ENCODE data around the gene GSN.
"Not testable (repeated sequence)": the region's sequence is repeated elsewhere in the genome, so short reads cannot be mapped to it uniquely, and the experiment has no call there.

GSN gene

GRCh38 chr9:121289026-121289771 is 21.2 kb downstream of the GSN start:
- DNase-seq, result peak; percentile 90

- DNase-seq, result peak; percentile 43 to 50
These were observed 21.9 kb downstream of the GSN start for GRCh38 chr9:121289772-121290370.

GRCh38 chr9:121291536-121291935 is 23.6 kb downstream of the GSN start:
- DNase-seq, result not testable (repeated sequence)

- DNase-seq, result no peak
These were observed 24.1 kb downstream of the GSN start for GRCh38 chr9:121292051-121292450.

GRCh38 chr9:121292801-121293241 is 24.9 kb downstream of the GSN start:
- no peak for DNase-seq

GRCh38 chr9:121294151-121294743 is 26.3 kb downstream of the GSN start:
- no peak for DNase-seq

GRCh38 chr9:121294866-121295661 is 27.1 kb downstream of the GSN start:
- DNase-seq, result no peak

GRCh38 chr9:121295662-121296191 is 27.8 kb downstream of the GSN start:
- DNase-seq, result no peak

GRCh38 chr9:121296213-121297127 is 28.5 kb downstream of the GSN start:
- DNase-seq, result no peak

- peak; percentile 51 to 67 for DNase-seq
These were observed 29.4 kb downstream of the GSN start for GRCh38 chr9:121297389-121297788.

GRCh38 chr9:121298016-121298538 is 30.1 kb downstream of the GSN start:
- DNase-seq, result no peak

- peak in 1 of 2 experiments; percentile 13 for DNase-seq
These were observed 30.9 kb downstream of the GSN start for GRCh38 chr9:121298689-121299466.

GRCh38 chr9:121299467-121300282 is 31.7 kb downstream of the GSN start:
- DNase-seq, result peak; percentile 42 to 60

GRCh38 chr9:121300283-121301119 is 32.5 kb downstream of the GSN start:
- no peak for DNase-seq

- DNase-seq, result no peak
These were observed 33.9 kb downstream of the GSN start for GRCh38 chr9:121301881-121302286.

GRCh38 chr9:121302341-121302740 is 34.4 kb downstream of the GSN start:
- no peak for DNase-seq

GRCh38 chr9:121302786-121303185 is 34.8 kb downstream of the GSN start:
- DNase-seq, result no peak
